Stimulated activated CD4-positive, alpha-beta T cell treated with anti-CD3 and anti-CD28 coated beads, Interleukin-4, amount 100 ng/mL, for 48 hours (primary cell): Measurements from ENCODE around the gene PTCD1.
A peak's percentile ranks its signal among the peaks of the same experiment; 100 is the strongest.

Experiments
- DNase-seq, 2 donors: peaks; one replicate each; pipeline ENCODE4 v3.0.0-alpha.2; 2020; ENCODE audit warnings: low read depth in 2 of 2

PTCD1 gene, protein sequence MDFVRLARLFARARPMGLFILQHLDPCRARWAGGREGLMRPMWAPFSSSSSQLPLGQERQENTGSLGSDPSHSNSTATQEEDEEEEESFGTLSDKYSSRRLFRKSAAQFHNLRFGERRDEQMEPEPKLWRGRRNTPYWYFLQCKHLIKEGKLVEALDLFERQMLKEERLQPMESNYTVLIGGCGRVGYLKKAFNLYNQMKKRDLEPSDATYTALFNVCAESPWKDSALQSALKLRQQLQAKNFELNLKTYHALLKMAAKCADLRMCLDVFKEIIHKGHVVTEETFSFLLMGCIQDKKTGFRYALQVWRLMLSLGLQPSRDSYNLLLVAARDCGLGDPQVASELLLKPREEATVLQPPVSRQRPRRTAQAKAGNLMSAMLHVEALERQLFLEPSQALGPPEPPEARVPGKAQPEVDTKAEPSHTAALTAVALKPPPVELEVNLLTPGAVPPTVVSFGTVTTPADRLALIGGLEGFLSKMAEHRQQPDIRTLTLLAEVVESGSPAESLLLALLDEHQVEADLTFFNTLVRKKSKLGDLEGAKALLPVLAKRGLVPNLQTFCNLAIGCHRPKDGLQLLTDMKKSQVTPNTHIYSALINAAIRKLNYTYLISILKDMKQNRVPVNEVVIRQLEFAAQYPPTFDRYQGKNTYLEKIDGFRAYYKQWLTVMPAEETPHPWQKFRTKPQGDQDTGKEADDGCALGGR

DNA sequence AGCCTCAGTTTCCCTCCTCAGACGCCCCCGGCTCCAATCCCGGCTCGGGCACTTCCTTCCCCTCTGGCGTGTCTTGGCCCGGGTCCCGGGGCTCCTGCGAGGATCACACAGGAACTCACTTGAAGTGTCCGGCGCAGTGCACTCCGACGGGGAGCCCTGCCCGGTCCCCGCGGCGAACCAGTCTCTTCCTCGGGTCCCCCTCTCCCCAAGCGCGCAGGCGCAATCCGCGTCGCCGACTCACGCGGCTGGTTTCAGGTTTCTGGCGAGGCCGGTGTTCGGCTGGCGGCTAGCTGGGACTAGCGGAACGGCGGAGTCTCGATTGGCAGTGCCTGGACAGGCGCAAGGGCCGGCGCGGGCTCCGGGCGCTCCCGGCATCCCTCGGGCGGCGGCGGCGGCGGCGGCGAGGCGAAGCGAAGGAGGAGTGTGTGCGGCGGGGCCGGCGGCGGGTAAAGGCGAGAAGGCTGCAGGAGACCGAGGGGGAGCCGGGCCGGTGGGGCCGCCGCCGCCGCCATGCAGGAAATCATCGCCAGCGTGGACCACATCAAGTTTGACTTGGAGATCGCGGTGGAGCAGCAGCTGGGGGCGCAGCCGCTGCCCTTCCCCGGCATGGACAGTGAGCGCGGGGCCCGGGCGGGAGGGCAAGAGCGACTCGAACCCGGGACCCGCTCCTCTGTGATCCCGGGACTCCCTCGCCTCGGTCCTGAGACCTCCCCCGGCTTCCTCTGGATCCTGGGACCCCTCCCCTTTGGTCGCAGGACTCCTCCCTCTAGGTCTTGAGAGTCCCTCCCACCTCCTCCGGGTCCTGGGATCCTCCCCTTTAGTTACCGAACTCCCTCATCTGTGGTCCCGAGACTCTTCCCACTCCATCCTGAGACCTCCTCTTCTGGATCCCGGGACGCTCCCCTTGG is at the start of gene PTCD1, which contains the start of gene CPSF4:
Gene PTCD1, minus strand, starts transcription at position 226 of the 908 bp plus-strand sequence. CDS start 3,556 bp downstream, outside the sequence.
Gene CPSF4, plus strand, starts transcription at position 371 of the 908 bp plus-strand sequence. Its CDS starts 140 bp downstream, at position 511.
- peak; percentile 88 to 92 for DNase-seq

DNA sequence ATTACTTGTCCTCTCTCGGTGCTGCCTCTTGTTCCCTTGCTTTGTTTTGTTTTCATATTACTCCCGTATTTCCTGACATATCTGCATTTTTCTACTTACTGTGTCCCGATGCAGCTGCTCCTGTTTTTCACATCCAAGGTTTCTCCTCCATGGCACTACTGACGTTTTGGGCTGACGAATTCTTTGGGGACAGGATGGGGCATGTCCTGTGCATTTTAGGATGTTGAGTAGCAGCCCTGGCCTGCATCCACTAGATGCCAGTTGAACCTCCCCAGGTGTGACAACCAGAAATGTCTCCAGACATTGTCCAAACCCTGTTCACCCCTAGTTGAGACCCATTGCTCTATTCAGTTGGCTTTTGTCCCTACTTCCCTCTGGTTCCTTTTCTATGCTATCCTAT is 46.5 kb upstream of the PTCD1 start:
- DNase-seq: no peak

DNA sequence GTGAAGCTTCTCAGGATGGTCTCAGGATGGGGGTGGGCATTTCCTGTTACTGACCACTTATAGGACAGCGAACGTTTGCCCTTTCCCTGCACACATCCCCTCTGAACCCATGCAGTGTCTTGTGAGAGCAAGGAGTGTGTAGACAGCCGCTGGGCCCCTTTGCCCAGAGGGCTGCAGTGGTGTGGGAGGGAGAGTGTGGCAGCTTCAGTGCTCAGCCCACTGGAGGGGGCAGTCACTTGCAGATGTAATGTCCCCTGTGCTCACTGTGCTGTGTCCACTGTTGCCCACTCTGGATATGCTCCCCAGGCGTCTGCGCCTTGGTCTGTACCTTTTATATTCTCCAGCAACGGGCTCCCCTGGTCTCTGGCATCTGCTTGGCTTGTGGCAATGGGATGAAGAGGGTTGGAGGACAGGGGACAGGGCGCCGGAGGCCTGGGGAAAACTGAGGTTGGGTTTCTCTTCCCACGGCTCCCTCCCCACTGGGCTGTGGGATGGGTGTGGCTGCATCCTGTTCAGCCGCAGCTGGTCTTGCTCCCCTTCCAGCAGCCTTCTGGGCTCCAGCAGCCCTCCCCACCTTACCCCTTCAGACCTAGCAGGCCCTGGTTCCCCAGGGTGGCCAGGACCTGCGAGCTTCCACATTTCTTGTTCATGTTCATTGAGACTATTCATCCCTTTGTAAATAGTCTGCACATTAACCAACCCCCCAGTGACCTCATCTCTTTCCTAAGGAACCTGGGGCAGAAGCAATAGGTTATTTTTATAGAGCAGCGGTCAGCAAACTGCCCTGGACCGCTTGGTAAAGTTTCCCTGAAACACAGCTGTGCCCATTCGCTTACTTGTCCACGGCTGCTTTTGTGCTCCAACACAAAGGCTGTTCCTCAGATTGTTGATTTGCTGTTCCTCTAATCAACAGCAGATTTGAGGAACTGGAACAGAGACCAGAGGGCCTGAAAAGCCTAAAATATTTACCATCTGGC is 40.2 kb upstream of the PTCD1 start:
- no peak for DNase-seq

DNA sequence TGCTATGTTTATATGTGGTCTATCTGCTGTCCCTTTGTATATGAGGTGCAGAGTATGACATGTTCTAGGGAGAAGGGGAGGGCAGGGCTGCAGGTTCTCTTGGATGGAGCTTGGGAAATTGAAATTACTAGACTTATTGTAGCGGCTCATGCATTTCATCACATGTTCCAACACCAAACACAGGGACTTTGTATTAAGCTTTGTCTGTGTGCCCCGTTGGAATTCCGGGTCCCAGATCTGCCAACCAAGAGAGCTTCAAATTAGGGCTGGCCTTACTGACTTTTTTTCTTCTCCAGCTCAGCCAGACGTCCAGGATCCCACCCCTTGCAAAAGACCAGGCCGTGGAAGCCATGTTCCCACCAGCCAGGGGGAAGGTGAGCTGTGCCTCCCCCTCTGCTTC is 37.5 kb upstream of the PTCD1 start:
- no peak for DNase-seq

GRCh38 chr7:99473315-99473596 is 34.7 kb upstream of the PTCD1 start:
- DNase-seq: no peak

- DNase-seq: peak; percentile 96 to 99
These were observed 34.1 kb upstream of the PTCD1 start, which contains the start of gene ZNF789 for GRCh38 chr7:99472561-99473314. Gene ZNF789, plus strand, starts transcription at chr7:99472890. Its CDS starts 3,567 bp downstream, at chr7:99476457.

DNA sequence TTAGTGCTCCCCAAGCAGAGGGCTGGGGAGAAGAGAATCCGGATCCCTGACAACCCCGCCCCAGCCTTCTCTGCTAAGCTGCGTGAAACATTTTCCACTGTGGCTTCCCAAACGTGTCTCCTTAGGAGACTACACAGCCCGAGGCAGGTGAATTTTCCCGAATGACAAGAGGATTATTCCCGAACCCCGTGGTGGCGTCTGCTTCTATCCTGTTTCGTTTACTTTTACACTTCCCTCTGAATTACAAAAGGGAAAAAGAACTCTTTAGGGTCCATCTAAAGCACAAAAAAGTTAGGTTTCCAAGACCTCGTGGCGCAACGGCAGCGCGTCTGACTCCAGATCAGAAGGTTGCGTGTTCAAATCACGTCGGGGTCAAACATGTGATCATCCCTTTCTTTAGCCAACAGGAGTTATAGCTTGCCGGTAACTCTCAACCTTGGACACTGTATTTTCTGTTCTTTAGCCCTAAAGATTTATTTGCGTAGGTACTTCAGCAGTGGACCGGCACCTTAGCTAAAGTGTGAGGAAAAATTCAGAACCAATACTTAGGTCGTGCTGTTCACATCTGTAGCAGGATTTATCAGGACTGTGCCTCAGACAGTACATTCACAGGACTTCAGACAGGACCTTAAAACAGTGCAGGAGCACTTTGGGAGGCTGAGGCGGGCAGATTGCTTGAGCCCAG is 30.9 kb upstream of the PTCD1 start:
- no peak for DNase-seq

DNA sequence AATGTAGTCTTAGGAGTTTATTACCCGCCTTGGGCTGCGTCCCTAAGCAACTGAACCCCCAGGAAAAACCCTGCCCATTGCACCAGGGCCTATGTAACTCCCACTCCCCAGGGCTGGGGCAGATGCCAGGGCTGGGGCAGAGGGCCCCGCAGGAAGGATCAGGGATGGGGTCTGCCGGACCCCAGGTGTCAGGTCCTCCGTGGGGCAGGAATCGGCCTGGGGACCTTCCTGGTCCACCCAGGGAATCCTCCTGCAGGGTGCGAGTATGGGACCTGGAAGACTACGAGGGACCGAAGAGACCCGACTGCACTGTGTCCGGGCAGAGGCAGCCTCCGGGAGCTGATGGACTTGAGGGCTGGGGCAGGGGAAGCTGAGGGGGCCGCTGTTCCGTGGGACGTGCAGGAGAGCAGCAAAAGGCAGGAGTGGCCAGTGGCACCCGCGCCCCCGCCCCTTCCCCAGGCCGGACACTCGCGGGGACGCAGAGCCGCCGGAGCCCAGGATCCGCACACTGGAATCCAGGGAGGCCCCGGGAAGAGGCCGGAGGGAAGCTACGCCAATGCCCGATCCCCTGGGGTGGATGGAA is 29.8 kb upstream of the PTCD1 start:
- DNase-seq: no peak

GRCh38 chr7:99465421-99465768 is 26.8 kb upstream of the PTCD1 start:
- no peak for DNase-seq

DNA sequence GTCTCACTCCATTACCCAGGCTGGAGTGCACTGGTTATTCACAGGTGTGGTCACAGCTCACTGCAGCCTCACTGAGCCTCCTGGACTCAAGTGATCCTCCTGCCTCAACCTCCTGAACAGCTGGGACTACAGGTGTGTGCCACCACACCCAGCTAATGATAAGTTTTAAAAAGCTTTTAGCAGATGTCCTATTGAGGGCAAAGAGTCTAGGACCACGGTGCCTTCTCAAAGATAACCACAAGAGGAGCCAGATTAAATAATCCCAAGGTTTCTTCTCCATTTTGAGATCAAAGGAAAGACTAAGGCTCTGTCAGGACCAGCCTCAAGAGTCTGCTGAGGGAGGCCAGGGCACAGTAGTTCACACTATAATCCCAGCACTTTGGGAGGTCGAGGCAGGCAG is 22.6 kb upstream of the PTCD1 start:
- DNase-seq: no peak

DNA sequence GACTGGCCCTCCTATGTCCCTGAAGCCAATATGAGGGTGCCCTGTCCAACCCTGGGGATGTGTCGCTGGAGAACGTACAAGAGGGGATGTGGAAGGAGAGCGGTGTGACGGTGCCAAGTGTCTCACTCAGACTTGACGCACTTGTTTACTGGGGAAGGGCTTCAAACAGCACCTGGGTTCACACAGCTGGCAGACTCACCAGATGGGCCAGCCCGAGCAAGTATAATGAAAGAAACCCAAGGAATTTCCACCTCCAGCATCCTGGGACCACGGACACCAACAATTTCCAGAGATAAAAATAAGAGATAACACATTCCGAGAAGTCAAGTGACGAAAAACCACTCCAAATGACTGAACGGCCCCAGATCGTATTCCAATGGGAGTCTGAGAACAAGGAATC is 22.1 kb upstream of the PTCD1 start:
- no peak for DNase-seq

DNA sequence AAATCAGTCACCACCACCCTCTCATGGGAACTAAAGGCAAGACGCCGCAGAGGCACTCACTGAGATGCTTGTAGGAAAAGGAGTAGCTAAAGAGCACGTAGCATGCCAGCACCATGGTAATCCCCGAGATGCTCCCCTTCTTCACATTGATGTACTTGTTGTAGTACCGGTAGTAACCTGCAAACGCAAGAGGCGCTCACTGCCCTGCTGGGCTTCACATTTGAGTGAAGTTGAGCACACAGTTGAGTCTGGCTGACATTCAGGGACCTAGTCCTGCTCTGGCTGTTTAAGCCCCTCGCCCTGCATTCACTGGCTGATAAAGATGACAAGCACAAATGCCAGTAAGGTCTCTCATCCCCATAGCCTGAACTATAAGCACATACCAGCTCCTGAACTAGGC is 20.5 kb upstream of the PTCD1 start:
- no peak for DNase-seq

GRCh38 chr7:99457650-99458493 is 19.3 kb upstream of the PTCD1 start:
- no peak for DNase-seq

GRCh38 chr7:99457050-99457649 is 18.6 kb upstream of the PTCD1 start:
- DNase-seq: no peak

GRCh38 chr7:99456288-99456687 is 17.7 kb upstream of the PTCD1 start:
- DNase-seq: no peak

GRCh38 chr7:99455874-99456273 is 17.3 kb upstream of the PTCD1 start:
- no peak for DNase-seq

DNA sequence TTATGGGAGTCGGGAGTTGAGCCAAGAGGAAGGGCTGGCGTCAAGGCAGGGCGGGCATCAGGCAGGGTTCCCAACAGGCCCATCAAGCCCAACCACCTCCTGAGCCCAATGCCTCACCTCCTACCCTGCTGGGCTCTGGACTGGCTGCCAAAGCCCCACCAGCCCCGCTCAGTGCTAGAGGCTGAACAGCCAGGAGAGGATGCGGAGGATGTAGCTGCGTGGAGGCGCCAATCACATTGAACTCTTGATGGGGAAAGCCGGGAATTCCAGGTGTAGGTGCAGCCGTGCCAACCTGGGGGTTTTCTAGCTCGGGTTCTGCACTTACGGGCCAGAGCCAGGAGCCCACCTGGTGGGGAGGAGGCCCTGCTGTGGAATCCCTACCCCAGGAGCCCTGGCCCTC is 14.5 kb upstream of the PTCD1 start:
- DNase-seq: no peak

- no peak for DNase-seq
These were observed 13.9 kb upstream of the PTCD1 start for GRCh38 chr7:99452541-99452940.
